GM18505 (cell line): Measurements from ENCODE around the gene HIP1.
"Not testable (repeated sequence)": the region's sequence is repeated elsewhere in the genome, so short reads cannot be mapped to it uniquely, and the experiment has no call there.

Experiments
- ATAC-seq: cut with Tn5 transposase; IDR thresholded peaks from one replicate; pipeline ENCODE4 v1.9.1; 2021; ENCODE audit not compliant: unreplicated experiment
- POLR2A ChIP-seq: IDR thresholded peaks from 4 replicates; pipeline ENCODE4 v1.6.1; 2011; ENCODE audit warnings: borderline replicate concordance; ENCODE audit not compliant: insufficient read depth, insufficient read length; ENCODE audit errors: extremely low read depth

HIP1 gene

DNA sequence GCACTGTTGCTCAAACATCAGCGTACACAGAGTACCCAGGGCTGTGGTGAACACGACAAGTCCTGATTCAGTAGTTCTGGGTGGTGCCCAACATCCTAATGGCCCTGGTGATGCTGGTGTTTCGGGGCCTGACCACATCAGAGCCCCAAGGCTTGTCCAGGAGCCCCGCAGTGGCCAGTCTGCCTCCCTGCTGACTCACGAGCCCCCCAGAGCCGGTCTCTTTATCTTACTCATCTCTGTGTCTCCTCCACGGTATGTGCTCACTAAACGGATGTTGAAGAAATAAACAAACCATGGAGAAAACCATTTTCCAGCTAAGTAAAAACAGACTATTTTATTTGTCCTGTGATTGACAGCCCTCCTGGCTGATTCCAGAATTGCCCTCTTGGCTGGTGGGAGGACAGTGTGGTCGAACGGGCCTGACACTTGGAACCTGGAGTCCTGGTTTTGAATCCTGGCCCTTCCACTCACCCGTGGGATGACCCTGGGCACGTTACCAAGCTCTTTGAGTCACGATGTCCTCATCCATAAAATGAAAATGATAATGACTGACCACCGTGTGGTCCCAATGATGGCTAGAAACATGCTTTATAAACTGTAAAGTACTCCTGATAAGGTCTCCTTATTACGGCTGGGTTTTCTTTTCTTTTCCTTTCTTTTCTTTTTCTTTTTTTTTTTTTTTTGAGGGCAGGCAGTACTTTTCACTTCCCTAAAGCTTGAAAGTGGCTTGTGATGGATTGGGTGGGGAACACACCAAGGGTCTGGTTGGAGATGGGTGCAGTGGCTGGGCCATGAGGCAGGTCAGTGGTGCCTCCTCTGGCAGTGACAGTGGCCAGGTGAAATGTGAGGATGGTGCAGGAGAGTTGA lies 5.7 kb downstream of the HIP1 start:
- no peak for ATAC-seq
- TF ChIP-seq POLR2A: no peak

DNA sequence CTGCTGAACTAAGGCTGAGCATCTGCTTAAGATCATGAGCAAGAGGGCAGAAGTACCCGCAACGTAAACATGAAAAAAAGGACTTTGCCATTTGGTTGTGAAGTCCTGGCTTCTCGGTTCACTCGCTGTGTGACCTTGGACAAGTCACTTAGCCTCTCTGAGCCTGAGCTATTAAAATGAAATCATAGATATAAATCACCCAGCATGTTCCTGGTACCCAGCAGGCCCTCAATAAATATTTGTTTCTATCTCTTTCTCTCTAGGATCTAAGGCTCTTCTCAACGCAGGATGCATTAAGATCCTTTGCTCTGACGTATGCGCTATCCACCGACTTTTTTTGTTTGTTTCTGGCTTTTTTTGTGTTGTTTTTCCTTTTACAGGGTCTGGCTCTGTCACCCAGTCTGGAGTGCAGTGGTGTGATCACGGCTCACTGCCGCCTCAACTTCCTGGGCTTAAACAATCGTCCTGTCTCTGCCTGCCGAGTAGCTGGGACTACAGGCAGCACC lies 6.7 kb downstream of the HIP1 start:
- no peak for ATAC-seq
- TF ChIP-seq POLR2A: no peak

GRCh38 chr7:75729851-75730274 lies 8.9 kb downstream of the HIP1 start:
- no peak for TF ChIP-seq POLR2A
- ATAC-seq: no peak

DNA sequence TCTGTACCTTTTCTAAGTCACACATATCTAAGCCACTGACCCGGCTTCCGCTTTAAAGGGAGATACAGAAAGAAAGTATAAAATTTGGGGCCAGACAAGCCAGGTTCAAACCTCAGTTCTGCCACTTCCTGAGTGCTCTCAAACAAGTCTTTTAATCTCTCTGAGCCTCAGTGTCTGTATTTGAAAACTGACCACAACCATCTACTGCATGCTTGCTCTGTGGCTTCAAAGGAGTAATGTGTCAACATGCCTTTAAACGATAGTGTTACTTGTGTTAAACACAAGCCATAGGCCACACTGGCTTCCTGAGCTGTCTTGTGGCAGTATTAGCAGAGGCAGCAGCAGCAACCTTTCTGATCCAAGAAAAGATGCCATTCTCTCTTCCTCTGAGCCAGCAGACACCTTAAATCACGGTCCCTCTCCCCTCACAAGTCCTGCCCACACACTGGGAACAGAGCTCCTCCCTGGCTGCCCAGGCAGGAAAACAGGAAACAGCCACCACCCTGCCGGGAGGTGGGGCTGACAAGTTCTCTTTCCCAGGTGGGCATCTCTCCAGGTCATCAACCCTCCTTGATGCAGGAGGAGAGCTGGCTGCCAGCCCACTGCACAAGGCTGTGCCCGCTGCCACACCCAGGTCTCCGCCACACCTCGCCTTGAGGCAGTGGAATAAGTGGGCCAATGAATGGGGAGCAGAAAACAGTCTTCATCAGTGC lies 10.7 kb downstream of the HIP1 start:
- no peak for TF ChIP-seq POLR2A
- no peak for ATAC-seq

- not testable (repeated sequence) for ATAC-seq
Measured at GRCh38 chr7:75727351-75727750, 11.4 kb downstream of the HIP1 start.

DNA sequence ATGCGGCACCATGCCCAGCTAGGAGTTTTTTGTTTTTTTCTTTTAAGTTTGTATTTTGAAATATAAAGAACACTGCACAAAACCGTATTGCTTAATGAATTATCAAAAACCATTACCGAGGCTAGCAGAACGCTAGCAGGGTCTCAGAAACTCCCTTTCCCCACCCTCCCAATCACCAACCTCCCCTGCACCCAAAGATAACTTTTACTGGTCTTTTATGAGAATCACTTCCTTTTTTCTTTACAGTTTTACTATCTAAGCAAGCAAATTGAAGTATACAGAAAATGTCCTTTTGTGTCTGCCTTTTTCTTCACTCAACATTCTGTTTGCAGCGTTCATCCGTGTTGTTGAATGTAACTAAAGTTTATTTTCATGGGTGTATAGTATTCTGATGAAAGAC lies 13.4 kb downstream of the HIP1 start:
- no peak for ATAC-seq
- no peak for TF ChIP-seq POLR2A

- no peak for ATAC-seq
Measured at GRCh38 chr7:75723444-75723843, 15.3 kb downstream of the HIP1 start.

DNA sequence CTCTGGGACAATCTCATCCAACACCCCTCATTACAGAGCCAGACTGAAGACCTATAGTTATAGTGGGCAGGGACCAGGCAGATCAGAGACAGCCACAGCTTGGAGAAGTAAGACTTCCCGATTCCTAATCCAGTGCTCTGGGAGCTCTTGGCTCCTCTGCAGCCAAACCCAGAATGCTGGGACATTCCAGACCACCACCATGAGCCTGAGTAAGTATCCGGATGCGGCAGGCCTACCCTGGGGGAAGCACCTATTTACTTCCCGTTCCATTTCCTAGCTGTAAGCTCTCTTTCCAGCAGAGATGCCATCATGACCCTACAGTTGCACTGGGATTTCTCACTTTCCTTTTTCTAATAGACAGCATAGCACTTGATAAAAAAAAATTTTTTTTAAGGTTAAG lies 16.4 kb downstream of the HIP1 start:
- TF ChIP-seq POLR2A: no peak
- no peak for ATAC-seq

More at GRCh38 chr7:75723444-75723843, 15.3 kb downstream of the HIP1 start:
- TF ChIP-seq POLR2A: no peak

GRCh38 chr7:75721922-75722321 lies 16.8 kb downstream of the HIP1 start:
- not testable (repeated sequence) for ATAC-seq

GRCh38 chr7:75721426-75721825 lies 17.3 kb downstream of the HIP1 start:
- ATAC-seq: no peak
- no peak for TF ChIP-seq POLR2A

DNA sequence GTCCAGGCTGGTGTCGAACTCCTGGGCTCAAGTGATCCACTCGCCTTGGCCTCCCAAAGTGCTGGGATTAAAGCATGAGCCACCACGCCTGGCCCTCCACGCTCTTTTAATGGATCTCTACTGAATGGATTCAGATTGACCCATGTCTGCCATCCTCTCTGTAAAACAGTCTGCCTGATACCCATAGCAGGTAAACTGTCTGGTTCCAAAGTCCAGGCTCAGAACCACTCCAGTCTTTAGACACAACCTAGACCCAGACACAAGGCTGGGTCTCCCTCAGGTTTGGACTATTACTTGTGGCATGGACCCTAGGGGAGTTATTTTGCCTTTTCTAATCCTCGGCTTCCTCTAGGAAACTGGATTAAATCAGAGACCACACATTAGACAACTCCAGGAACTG lies 19.1 kb downstream of the HIP1 start:
- no peak for ATAC-seq
- TF ChIP-seq POLR2A: no peak

GRCh38 chr7:75718390-75719031 lies 20.2 kb downstream of the HIP1 start:
- no peak for ATAC-seq
- no peak for TF ChIP-seq POLR2A

DNA sequence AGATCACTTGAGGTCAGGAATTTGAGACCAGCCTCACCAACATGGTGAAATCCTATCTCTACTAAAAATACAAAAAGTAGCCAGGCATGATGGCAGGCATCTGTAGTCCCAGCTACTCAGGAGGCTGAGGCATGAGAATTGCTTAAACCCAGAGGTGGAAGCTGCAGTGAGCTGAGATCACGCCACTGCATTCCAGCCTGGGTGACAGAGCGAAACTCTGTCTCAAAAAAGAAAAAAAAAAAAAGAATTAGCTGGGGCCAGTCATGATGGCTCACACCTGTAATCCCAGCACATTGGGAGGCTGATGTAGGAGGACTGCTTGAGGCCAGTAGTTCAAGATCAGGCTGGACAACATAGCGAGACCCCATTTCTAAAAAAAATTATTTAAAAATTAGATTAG lies 21.0 kb downstream of the HIP1 start:
- not testable (repeated sequence) for ATAC-seq
